Measurements from ENCODE around the gene C1orf94. TPM values are rescaled to one million over a fixed set of nuclear protein-coding genes. Genes with fewer than 3 reads are reported as not detected.

Gene C1orf94
- total and polyA plus RNA-seq, 10 donors = not detected

DNA sequence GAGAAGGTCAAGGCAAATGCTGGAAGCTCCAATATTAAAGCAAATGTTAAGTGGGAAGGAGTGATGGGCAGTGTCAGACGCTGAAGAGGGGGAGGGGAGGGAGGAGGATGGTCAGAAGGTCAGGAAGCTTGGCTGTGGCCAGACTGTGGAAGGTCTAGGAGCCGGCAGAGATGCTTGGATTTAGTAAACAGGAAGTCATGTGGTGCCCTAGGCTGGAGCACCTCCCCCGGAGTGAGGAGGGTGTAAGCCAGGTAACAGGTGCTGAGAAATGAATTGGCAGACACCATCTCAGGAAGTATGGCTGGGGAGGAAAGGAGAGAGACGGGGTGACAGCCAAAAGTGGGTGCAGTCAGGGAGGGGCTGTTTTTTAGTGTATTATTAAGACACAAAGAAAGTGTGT, 29.4 kb upstream of the C1orf94 start:
- peaks cover 0 to 35% (median 0%) of the 10 kb centered on the region in 7 donors for H3K27me3 ChIP-seq (replicated peaks in 1 of 7)
- TF ChIP-seq, protein P1, sequence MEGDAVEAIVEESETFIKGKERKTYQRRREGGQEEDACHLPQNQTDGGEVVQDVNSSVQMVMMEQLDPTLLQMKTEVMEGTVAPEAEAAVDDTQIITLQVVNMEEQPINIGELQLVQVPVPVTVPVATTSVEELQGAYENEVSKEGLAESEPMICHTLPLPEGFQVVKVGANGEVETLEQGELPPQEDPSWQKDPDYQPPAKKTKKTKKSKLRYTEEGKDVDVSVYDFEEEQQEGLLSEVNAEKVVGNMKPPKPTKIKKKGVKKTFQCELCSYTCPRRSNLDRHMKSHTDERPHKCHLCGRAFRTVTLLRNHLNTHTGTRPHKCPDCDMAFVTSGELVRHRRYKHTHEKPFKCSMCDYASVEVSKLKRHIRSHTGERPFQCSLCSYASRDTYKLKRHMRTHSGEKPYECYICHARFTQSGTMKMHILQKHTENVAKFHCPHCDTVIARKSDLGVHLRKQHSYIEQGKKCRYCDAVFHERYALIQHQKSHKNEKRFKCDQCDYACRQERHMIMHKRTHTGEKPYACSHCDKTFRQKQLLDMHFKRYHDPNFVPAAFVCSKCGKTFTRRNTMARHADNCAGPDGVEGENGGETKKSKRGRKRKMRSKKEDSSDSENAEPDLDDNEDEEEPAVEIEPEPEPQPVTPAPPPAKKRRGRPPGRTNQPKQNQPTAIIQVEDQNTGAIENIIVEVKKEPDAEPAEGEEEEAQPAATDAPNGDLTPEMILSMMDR (IDR thresholded peaks at IDR 0.05 in 8 of 11, conservative IDR thresholded peaks at IDR 0.05 in 3 of 11) = no peak
- no peak for TF ChIP-seq POLR2A (IDR thresholded peaks at IDR 0.05)
- no peak for TF ChIP-seq POLR2AphosphoS5 (IDR thresholded peaks at IDR 0.05)
- H3K27ac ChIP-seq = no peak overlapping the region
- no peaks in the 10 kb centered on the region for H3K4me1 ChIP-seq
- WGBS, 5 donors = 10 to 18% (median 12%) methylated on average over 4 of the region's 4 CpGs
- intact Hi-C loops (cut with DNase I; ENCODE audit: low total_unique reads) = no loop called here
- no peak for DNase-seq
- no peaks in the 10 kb centered on the region for H3K36me3 ChIP-seq
- no peaks in the 10 kb centered on the region for H3K9me3 ChIP-seq
- H3K4me3 ChIP-seq = no peak overlapping the region

DNA sequence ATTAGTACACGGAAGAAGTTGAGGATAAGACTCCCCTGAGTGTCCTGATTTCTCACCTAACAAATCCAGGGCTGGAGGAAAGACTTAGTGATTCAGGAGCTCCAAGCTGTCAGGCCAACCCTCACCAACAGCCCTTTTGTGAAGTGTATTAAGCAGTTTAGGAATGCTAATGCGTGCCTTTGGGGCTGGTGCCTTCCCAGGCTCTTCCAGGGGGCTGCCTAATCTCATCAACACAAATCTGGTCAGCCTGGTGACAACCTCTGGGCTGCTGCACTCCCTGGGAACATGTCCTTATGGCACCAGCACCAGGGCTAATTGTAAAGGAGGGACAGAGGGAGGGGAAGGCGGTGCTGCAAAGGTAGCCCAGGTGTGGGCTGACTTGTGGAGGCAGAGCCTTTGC, 27.2 kb upstream of the C1orf94 start:
- Histone ChIP-seq H3K27ac (no peak overlapping the region), H3K4me1 (no peaks in the 10 kb centered on the region), H3K27me3 (replicated peaks in 1 of 7) (peaks cover 0 to 48% (median 0%) of the 10 kb centered on the region in 7 donors), H3K4me3 (no peak overlapping the region), H3K9me3 (no peaks in the 10 kb centered on the region), H3K36me3 (no peaks in the 10 kb centered on the region)
- DNase-seq = no peak
- intact Hi-C loops (cut with DNase I; ENCODE audit: low total_unique reads) = no loop called here
- TF ChIP-seq POLR2A (IDR thresholded peaks at IDR 0.05) = no peak
- TF ChIP-seq, protein P1 (IDR thresholded peaks at IDR 0.05 in 8 of 11, conservative IDR thresholded peaks at IDR 0.05 in 3 of 11) = no peak
- no peak for TF ChIP-seq POLR2AphosphoS5 (IDR thresholded peaks at IDR 0.05)
- 29 to 55% (median 40%) methylated on average over 3 of the region's 3 CpGs for WGBS, 5 donors

DNA sequence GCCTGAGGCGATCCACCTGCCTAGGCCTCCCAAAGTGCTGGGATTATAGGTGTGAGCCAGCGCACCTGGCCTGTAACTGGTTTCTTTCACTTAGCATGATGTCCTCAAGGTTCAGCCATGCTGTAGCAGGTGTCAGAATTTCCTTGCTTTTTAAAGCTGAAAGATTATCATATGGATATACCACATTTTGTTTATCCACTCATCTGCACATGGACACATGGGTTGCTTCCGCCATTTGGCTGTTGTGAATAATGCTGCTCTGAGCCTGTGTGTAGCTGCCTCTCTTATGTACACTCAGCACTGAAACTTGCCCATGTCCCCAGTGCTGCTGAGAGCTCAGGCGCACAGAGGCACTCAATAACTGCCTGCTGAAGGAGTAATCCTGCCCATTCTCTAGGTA, 23.5 kb upstream of the C1orf94 start:
- Histone ChIP-seq H3K36me3 (no peaks in the 10 kb centered on the region), H3K27me3 (replicated peaks in 1 of 7) (peaks cover 0 to 52% (median 0%) of the 10 kb centered on the region in 7 donors), H3K27ac (no peak overlapping the region), H3K4me3 (no peak overlapping the region), H3K9me3 (no peaks in the 10 kb centered on the region), H3K4me1 (no peaks in the 10 kb centered on the region)
- intact Hi-C loops (cut with DNase I; ENCODE audit: low total_unique reads) = no loop called here
- no peak for DNase-seq
- 84 to 96% (median 92%) methylated on average over 4 of the region's 4 CpGs for WGBS, 5 donors
- TF ChIP-seq POLR2AphosphoS5 (IDR thresholded peaks at IDR 0.05) (no peak), POLR2A (IDR thresholded peaks at IDR 0.05) (no peak)
- TF ChIP-seq, protein P1 (IDR thresholded peaks at IDR 0.05 in 8 of 11, conservative IDR thresholded peaks at IDR 0.05 in 3 of 11) = no peak

- Histone ChIP-seq H3K27ac (no peak overlapping the region), H3K36me3 (no peaks in the 10 kb centered on the region), H3K9me3 (no peaks in the 10 kb centered on the region), H3K27me3 (replicated peaks in 1 of 7) (peaks cover 0 to 56% (median 0%) of the 10 kb centered on the region in 7 donors), H3K4me3 (no peak overlapping the region), H3K4me1 (no peaks in the 10 kb centered on the region)
- WGBS, 5 donors = 56 to 85% (median 71%) methylated on average over 2 of the region's 2 CpGs
- TF ChIP-seq, protein P1 (IDR thresholded peaks at IDR 0.05 in 8 of 11, conservative IDR thresholded peaks at IDR 0.05 in 3 of 11) = no peak
- TF ChIP-seq POLR2A (IDR thresholded peaks at IDR 0.05) = no peak
- DNase-seq = no peak
- intact Hi-C loops (cut with DNase I; ENCODE audit: low total_unique reads) = no loop called here
Measured at GRCh38 chr1:34155860-34156259, 20.8 kb upstream of the C1orf94 start.

All from spleen (tissue), 11 donors.